Central memory CD4-positive, alpha-beta T cell (primary cell): ENCODE data around the gene TIRAP.

Experiments
- DNase-seq: peaks from one replicate; pipeline ENCODE4 v3.0.0; 2022

TIRAP gene

GRCh38 chr11:126327281-126328000 is 44.5 kb downstream of the TIRAP start:
- DNase-seq: no peak

DNA sequence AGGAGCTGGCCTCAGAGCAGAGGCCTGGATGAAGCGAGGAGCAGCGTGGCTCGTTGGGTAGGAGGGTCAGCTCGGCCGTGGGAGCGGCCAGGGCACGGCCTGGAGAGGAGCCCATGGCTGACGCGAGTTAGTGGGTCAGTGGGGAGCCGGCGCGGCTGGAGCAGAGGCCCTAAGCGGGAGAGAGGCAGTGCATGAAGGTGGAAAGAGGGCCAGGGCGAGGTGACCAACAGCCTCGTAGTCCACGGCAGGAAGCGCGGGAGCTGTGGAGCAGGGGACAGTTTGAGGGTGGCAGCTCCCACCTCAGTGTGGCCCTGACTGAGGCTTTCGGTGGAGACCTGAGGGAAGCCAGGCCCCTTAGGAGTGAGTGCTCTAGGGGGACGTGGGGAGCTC is 45.1 kb downstream of the TIRAP start:
- DNase-seq: no peak

- no peak for DNase-seq
These were observed 45.6 kb downstream of the TIRAP start for GRCh38 chr11:126328444-126328843.

- no peak for DNase-seq
These were observed 46.2 kb downstream of the TIRAP start for GRCh38 chr11:126328938-126329643.

- DNase-seq: no peak
These were observed 46.8 kb downstream of the TIRAP start for GRCh38 chr11:126329644-126330211.

GRCh38 chr11:126331286-126331685 is 48.4 kb downstream of the TIRAP start:
- DNase-seq: no peak

DNA sequence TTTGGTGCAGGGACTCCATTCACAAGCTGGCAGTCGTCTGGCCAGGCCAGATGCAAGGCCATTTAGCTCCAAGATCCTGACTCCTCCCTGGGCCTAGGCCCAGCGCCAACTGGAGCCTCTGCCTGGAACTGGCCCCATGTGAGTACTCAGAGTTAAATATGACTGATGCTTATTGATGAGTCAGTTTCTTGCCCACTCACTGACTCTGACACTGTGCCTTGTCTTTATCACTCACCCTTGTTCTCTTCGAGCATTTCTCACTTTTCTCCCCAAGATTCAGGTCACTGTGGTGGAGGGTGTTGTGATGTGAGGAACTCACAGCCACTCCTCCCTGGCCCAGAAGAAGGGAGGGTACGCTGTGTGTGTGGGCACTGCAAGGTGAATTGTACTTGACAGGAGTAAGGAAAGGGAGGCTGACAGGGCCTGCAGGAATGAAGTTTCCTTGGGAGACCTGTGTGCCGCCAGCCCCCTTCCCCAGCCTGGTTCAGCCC is 49.4 kb downstream of the TIRAP start:
- no peak for DNase-seq

- no peak for DNase-seq
These were observed 50.2 kb downstream of the TIRAP start for GRCh38 chr11:126333142-126333541.

DNA sequence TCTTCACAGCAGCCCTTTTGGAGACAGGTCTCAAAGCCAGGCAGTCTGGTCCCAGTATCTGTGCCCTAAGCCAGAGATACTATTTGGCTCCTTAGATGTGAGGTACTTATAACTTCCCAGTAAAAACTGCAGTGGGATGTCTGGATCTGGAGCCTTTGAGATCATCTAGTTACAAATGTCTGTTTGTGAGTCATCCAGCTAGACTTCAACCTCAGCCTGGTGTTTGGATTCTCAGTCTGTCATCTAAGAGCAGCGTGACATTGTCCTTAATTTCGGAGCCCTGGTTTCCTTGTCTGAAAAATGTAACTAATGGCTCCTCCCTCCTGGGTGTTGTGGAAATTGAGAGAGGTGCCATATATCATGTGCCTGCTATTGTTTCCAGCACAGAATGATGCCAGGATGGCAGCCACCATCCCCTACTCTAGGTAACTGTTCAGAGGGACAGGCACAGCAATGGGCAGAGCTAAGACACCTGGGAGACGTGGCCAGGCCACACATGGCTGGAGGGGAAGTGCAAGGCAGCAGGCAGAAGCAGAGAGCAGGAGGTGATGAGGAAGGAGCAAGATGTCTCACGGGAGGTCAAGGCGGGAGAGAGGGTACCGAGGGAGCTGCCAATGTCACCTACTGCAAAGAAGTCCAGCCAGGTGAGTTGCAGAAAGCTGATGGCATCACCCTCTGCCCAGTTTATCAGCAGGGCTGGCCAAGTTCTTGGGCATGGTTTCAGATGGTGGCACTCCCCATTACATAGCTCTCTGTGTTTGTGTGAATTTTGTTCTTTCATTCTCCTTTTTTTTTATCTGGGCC is 52.0 kb downstream of the TIRAP start:
- DNase-seq: no peak

GRCh38 chr11:126335463-126335760 is 52.5 kb downstream of the TIRAP start:
- DNase-seq: no peak

GRCh38 chr11:126336138-126336541 is 53.2 kb downstream of the TIRAP start:
- no peak for DNase-seq

DNA sequence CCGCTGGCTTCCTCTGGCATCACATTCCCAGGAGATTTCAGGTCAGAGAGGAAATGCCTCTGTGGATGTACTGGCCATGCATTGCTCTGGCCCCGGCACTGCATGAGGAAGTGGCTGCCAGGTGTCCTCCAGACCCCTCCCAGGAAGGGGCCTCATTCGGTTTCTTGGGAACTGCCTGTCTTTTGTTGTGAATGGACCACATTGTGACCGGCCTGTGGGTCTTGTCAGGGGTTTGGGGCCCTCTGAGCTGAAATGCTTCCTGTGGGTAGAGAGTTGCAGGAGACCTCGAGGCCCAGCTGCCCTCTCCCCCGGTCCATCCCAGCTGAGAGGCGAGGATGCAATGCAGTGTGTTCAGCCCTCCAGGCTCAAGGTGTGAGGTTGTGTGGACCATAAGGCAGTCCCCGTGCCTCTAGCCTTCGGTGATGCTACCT is 53.8 kb downstream of the TIRAP start:
- DNase-seq: no peak

- no peak for DNase-seq
These were observed 54.2 kb downstream of the TIRAP start for GRCh38 chr11:126337126-126337473.

- DNase-seq: no peak
These were observed 54.8 kb downstream of the TIRAP start for GRCh38 chr11:126337474-126338241.

DNA sequence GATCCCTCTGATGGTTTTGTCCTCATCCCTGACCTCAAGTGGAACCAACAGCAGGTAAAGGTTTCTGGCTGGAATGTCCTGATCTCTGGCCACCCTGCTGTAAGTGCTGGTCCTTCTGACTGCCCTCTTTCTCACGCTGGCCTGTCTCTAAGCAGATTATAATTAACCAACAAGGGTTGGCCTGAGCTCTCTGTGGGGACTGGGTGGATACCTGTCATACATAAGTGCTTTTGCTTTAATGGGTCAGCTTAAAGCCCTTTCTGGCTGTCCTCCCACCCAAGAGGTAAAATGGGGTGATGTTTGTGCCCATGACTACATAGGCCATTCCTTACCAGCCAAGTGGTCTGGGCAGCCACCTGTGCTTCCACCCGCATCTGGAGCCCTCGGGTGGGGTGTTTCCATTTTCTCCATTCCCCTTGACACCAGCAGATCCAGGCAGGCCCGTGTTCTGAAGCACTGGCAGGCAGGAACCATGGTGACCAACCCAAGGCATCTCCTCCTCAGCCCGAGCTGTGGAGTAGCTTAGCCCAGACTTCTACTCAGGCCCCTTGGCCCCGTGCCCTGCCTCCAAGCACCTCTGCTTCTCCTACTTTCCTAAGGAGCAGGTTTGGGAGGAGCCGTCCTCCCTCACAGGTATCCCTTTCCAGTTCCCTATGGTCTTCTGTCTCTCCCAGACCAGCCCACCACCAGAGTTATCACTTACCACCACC is 55.6 kb downstream of the TIRAP start:
- no peak for DNase-seq

GRCh38 chr11:126339073-126339862 is 56.4 kb downstream of the TIRAP start:
- DNase-seq: no peak

DNA sequence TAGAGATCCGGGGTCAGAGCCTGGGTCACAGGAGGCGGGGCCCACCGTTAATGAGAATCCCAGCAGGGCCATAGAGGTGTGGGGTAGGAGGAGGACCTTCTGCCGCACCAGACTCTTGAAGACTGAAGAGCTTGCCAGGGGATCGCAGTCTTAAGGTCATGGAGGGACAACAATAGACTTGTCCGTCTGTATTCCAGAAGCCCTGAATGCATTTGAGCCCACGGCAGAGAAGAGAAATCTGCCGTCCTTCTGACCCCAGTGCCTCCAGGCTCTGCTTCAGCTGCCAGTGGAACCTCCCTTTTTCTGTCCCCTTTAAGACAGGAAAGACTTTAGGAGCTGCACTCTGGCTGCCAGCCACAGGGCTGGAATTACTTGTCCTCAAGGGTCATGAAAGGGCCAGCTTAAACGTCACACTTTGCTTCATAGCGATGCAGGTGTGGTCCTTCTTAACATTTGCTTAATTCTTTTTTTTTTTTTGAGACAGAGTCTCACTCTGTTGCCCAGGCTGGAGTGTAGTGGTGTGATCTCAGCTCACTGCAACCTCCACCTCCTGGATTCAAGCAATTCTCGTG is 57.1 kb downstream of the TIRAP start:
- DNase-seq: no peak

DNA sequence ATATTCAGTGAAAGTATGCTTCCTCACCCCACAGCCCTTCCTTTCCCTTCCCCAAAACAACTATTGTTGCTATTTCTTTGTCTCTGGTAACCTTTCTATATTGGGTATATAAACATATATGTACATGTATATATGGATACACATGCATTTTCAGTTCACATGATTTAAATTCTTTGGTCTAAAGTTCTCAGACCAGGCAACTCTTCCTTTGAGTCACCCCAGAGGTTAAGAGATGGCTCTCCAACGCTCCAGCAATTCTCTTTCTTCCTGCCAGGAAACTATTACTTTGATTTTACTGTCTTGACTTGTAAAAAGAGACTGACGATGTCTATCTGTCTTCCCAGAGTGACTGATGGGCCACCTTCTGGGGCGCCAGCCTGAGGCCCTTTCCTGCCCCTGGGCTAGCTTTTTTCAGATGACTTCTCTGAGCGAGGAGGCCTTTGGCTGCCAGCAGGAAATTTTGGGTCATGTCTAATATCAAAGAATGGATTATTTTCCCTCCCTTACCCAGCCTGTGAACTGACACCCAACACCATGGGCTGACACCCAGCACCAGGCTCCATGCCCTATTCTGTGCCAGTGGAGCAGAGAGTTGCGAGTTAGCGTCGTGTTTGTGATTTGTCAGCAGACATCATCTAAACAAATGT is 58.2 kb downstream of the TIRAP start:
- no peak for DNase-seq

DNA sequence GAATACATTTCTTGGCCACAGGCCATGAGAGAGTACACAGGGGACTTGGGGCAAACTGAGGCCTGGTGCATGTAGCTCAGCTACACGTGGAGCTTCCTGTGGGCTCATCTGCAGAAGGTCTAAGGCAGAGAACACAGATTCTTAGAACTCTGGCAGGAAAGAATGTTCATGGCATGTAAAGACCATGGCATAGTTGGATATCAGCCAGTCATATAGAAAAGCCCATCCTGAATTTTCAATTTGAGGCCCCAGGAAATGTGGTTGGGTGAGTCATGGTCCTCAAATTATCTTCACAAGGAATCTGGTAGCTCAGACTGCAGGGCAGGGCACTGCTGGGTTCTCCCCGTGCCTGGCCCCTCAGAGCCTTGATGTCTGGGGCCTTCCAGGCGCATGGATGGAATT is 58.9 kb downstream of the TIRAP start:
- DNase-seq: no peak

DNA sequence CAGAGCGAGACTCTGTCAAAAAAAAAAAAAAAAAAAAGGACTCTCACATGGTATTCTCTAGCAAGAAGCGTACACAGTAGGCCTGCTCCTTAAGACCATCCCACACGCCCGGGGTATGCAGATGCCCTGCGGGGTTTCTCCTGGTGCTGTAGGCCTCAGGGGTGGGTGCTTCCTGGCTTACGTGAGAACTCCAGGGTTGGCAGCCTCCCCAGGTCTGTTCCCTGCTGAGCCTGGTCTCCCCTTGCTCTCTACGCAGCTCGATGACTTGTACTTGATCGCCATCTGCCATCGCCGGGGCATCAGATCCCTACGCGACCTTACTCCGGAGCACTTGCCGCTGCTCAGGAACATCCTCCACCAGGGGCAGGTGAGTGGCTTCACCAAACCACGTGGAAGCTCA is 60.2 kb downstream of the TIRAP start:
- no peak for DNase-seq
